Loucy (cell line): ENCODE data around the gene FGF14.

Experiments used
- H2AFZ ChIP-seq: fragments of 200-600 bp; sonication (generic); 2 replicates; pipeline ENCODE4 v1.6.0; 2016; ENCODE audit warnings: antibody characterized with exemption, mild to moderate bottlenecking, low read length, moderate library complexity
- H3F3A ChIP-seq: fragments of 200-600 bp; 2 replicates; pipeline ENCODE4 v1.6.0; 2016; ENCODE audit warnings: antibody characterized with exemption, low read depth, mild to moderate bottlenecking
- H3K27me3 ChIP-seq: fragments of 200-600 bp; sonication (generic); 2 replicates; pipeline ENCODE4 v1.6.1; 2014; ENCODE audit warnings: low read length, mild to moderate bottlenecking; ENCODE audit not compliant: insufficient read depth, poor library complexity, severe bottlenecking
- H3K36me3 ChIP-seq: fragments of 200-600 bp; sonication (generic); 2 replicates; pipeline ENCODE4 v1.6.1; 2016; ENCODE audit warnings: low read length; ENCODE audit not compliant: insufficient read depth
- H3K4me1 ChIP-seq: fragments of 200-600 bp; sonication (generic); 2 replicates; pipeline ENCODE4 v1.5.1; 2014; ENCODE audit warnings: low read length, mild to moderate bottlenecking; ENCODE audit not compliant: insufficient read depth, poor library complexity, severe bottlenecking
- H3K4me2 ChIP-seq: fragments of 200-600 bp; sonication (generic); 2 replicates; pipeline ENCODE4 v1.6.0; 2014; ENCODE audit warnings: antibody characterized with exemption, low read length, low read depth, mild to moderate bottlenecking; ENCODE audit not compliant: poor library complexity, severe bottlenecking
- H3K4me3 ChIP-seq: fragments of 200-600 bp; sonication (generic); 2 replicates; pipeline ENCODE4 v1.5.1; 2014; ENCODE audit warnings: low read length, mild to moderate bottlenecking, mixed read lengths; ENCODE audit not compliant: poor library complexity, severe bottlenecking
- H3K79me2 ChIP-seq: fragments of 200-600 bp; sonication (generic); 2 replicates; pipeline ENCODE4 v1.6.1; 2014; ENCODE audit warnings: low read length; ENCODE audit not compliant: insufficient read depth
- H3K9ac ChIP-seq: fragments of 200-600 bp; sonication (generic); 2 replicates; pipeline ENCODE4 v1.6.0; 2014; ENCODE audit warnings: mild to moderate bottlenecking, low read depth, low read length, moderate library complexity; ENCODE audit not compliant: poor library complexity, severe bottlenecking
- H3K9me2 ChIP-seq: fragments of 200-600 bp; sonication (generic); replicated peaks from 2 replicates; pipeline ENCODE4 v1.6.1; 2016; ENCODE audit warnings: low read depth, low read length, mixed read lengths
- H3K9me3 ChIP-seq: fragments of 200-600 bp; sonication (generic); 2 replicates; pipeline ENCODE4 v1.6.1; 2014; ENCODE audit warnings: mild to moderate bottlenecking, antibody characterized with exemption, low read length, low read depth; ENCODE audit not compliant: insufficient read depth
- H4K20me1 ChIP-seq: fragments of 200-600 bp; sonication (generic); 2 replicates; pipeline ENCODE4 v1.6.0; 2014; ENCODE audit warnings: antibody characterized with exemption, low read length, mild to moderate bottlenecking; ENCODE audit not compliant: insufficient read depth, poor library complexity, severe bottlenecking
- CTCF ChIP-seq: fragments of 200-600 bp; sonication (generic); conservative IDR thresholded peaks from 2 replicates; pipeline ENCODE4 v1.5.1; 2014; ENCODE audit warnings: mild to moderate bottlenecking, antibody characterized with exemption, low read length
- EZH2phosphoT487 ChIP-seq: fragments of 200-600 bp; IDR thresholded peaks from 2 replicates; pipeline ENCODE4 v1.6.1; 2018; ENCODE audit warnings: antibody characterized with exemption, mild to moderate bottlenecking, moderate library complexity, borderline replicate concordance

The FGF14 gene

GRCh38 chr13:102049853-102050252 lies 352.0 kb downstream of the FGF14 start:
- Histone ChIP-seq H4K20me1 (no peaks in the 10 kb centered on the region), H3K9ac (no peak overlapping the region), H3K79me2 (no peaks in the 10 kb centered on the region), H3K27me3 (no peaks in the 10 kb centered on the region), H3K4me3 (no peak overlapping the region), H3K9me2 (0 out of 2 replicates have a peak, but pooled peaks cover 4% of the 10 kb centered on the region), H3F3A (no peaks in the 10 kb centered on the region), H3K36me3 (no peaks in the 10 kb centered on the region), H2AFZ (no peak overlapping the region), H3K4me1 (no peaks in the 10 kb centered on the region), H3K9me3 (peaks cover 17% of the 10 kb centered on the region; the same call in 1 of the 2 replicates), H3K4me2 (no peak overlapping the region)
- TF ChIP-seq CTCF (no peak), EZH2phosphoT487 (no peak)

- no peak overlapping the region for H3K4me2 ChIP-seq
- H3K79me2 ChIP-seq = no peaks in the 10 kb centered on the region
- no peaks in the 10 kb centered on the region for H3F3A ChIP-seq
- no peaks in the 10 kb centered on the region for H3K27me3 ChIP-seq
- no peaks in the 10 kb centered on the region for H3K4me1 ChIP-seq
- H3K9ac ChIP-seq = no peak overlapping the region
- 0 out of 2 replicates have a peak, but pooled peaks cover 4% of the 10 kb centered on the region for H3K9me2 ChIP-seq
- H2AFZ ChIP-seq = no peak overlapping the region
- TF ChIP-seq CTCF = no peak
- no peak for TF ChIP-seq EZH2phosphoT487
- no peaks in the 10 kb centered on the region for H4K20me1 ChIP-seq
- H3K9me3 ChIP-seq = peaks cover 6% of the 10 kb centered on the region; the same call in 1 of the 2 replicates
- no peak overlapping the region for H3K4me3 ChIP-seq
- no peaks in the 10 kb centered on the region for H3K36me3 ChIP-seq
These were observed 356.1 kb downstream of the FGF14 start for GRCh38 chr13:102045731-102046130.

- H3K4me2 ChIP-seq = no peak overlapping the region
- no peaks in the 10 kb centered on the region for H4K20me1 ChIP-seq
- H3K27me3 ChIP-seq = no peaks in the 10 kb centered on the region
- H2AFZ ChIP-seq = no peak overlapping the region
- no peaks in the 10 kb centered on the region; the same call in 1 of the 2 replicates for H3K9me3 ChIP-seq
- H3K4me1 ChIP-seq = no peaks in the 10 kb centered on the region
- no peaks in the 10 kb centered on the region for H3K79me2 ChIP-seq
- H3K36me3 ChIP-seq = no peaks in the 10 kb centered on the region
- TF ChIP-seq EZH2phosphoT487 (no peak), CTCF (no peak)
- no peaks in the 10 kb centered on the region for H3F3A ChIP-seq
- no peak overlapping the region for H3K4me3 ChIP-seq
- no peaks in the 10 kb centered on the region for H3K9me2 ChIP-seq
- H3K9ac ChIP-seq = no peak overlapping the region
These were observed 359.1 kb downstream of the FGF14 start for GRCh38 chr13:102042746-102043145.
